Gastrocnemius medialis (tissue), 4 donors: Measurements from ENCODE around the gene SIAH1. TPM values are rescaled to one million over a fixed set of nuclear protein-coding genes. Genes with fewer than 3 reads are reported as not detected.
"Not testable (repeated sequence)": the region's sequence is repeated elsewhere in the genome, so short reads cannot be mapped to it uniquely, and the experiment has no call there.

Experiments used
- ATAC-seq, 2 donors: fragments of 150-250 bp; one replicate each; pipeline ENCODE4 v1.9.1; 2016
- DNase-seq, 2 donors: peaks; one replicate each; pipeline ENCODE4 v3.0.0-alpha.2; 2019
- H3K27ac ChIP-seq, 4 donors: fragments of 200-600 bp; sonication (generic); 1 replicate in 1 of 4; 2 replicates in 3 of 4; pipeline ENCODE4 v1.5.1; 2016 to 2018; ENCODE audit warnings: mild to moderate bottlenecking in 2 of 4, moderate library complexity in 1 of 4
- H3K27me3 ChIP-seq, 3 donors: fragments of 200-600 bp; sonication (generic) in 2 of 3; 1 replicate in 1 of 3; 2 replicates in 2 of 3; pipeline versions ENCODE4 v1.5.1 to v1.6.0; 2016 to 2019; ENCODE audit warnings: mild to moderate bottlenecking in 1 of 3, moderate library complexity in 1 of 3
- H3K36me3 ChIP-seq, 2 donors: fragments of 200-600 bp; sonication (generic) in 1 of 2; one replicate each; pipeline ENCODE4 v1.5.1; 2017 to 2018
- H3K4me1 ChIP-seq, 2 donors: fragments of 200-600 bp; sonication (generic) in 1 of 2; one replicate each; pipeline ENCODE4 v1.5.1; 2016 to 2017; ENCODE audit warnings: mild to moderate bottlenecking in 2 of 2
- H3K4me3 ChIP-seq, 4 donors: fragments of 200-600 bp; sonication (generic) in 3 of 4; 1 replicate in 1 of 4; 2 replicates in 3 of 4; pipeline ENCODE4 v1.5.1; 2016 to 2019; ENCODE audit warnings: mild to moderate bottlenecking in 2 of 4
- H3K9me3 ChIP-seq, 3 donors: fragments of 200-600 bp; sonication (generic) in 2 of 3; 1 replicate in 1 of 3; 2 replicates in 2 of 3; pipeline ENCODE4 v1.5.1; 2016 to 2019
- CTCF ChIP-seq, 5 experiments: fragments of 450-650 bp in 3 of 5; fragments of 200-600 bp in 2 of 5; sonication (generic) in 2 of 5; IDR thresholded peaks in 4 of 5; conservative IDR thresholded peaks in 1 of 5; 1 replicate in 4 of 5; 2 replicates in 1 of 5; pipeline ENCODE4 v1.5.1; 2016 to 2019; ENCODE audit warnings: antibody characterized with exemption in 5 of 5, mild to moderate bottlenecking in 3 of 5, moderate library complexity in 3 of 5
- POLR2A ChIP-seq, 2 donors: fragments of 450-650 bp; IDR thresholded peaks; one replicate each; pipeline ENCODE4 v1.6.1; 2017; ENCODE audit warnings: antibody characterized with exemption in 2 of 2, mild to moderate bottlenecking in 2 of 2, moderate library complexity in 2 of 2
- in situ Hi-C, 4 donors: fragments of 200-750 bp; cut with MboI; loops; one replicate each; pipeline versions ENCODE4 v1.15.0 to v1.8.0; 2017; ENCODE audit warnings: low sequenced_read_pairs in 4 of 4
- intact Hi-C: fragments of 100-400 bp; cut with DNase I; formaldehyde crosslinking; loops from one replicate; pipeline ENCODE4 v1.15.1; 2023; ENCODE audit warnings: low total_unique reads
- total RNA-seq, 4 donors: library from RNA; depleted of rRNA; stranded (reverse); fragments of >200 nt; gene quantifications; one replicate each; pipeline versions ENCODE4 v1.1.0 to v1.2.3, GENCODE V29; 2016

The SIAH1 gene
- total RNA-seq, 4 donors from 2014 or later = 19.9 to 21.0 (median 20.1) TPM

GRCh38 chr16:48372744-48373143, 12.5 kb downstream of the SIAH1 start:
- H3K27me3 ChIP-seq = no peaks in the 10 kb centered on the region
- H3K4me3 ChIP-seq = no peak overlapping the region
- peak overlapping the region in 3 of 4 donors; percentile 31 to 45 (median 35) for H3K27ac ChIP-seq
- H3K9me3 ChIP-seq = no peaks in the 10 kb centered on the region
- H3K36me3 ChIP-seq = no peaks in the 10 kb centered on the region
- peaks cover 65 to 84% of the 10 kb centered on the region in 2 donors for H3K4me1 ChIP-seq
- TF ChIP-seq POLR2A (IDR thresholded peaks at IDR 0.05) (no peak), CTCF (IDR thresholded peaks at IDR 0.05 in 4 of 5, conservative IDR thresholded peaks at IDR 0.05 in 1 of 5) (no peak)
- ATAC-seq (no peak), DNase-seq (no peak)
- intact Hi-C loops = no loop called here
- in situ Hi-C loops = no loop called here

GRCh38 chr16:48371393-48371780, 13.8 kb downstream of the SIAH1 start:
- intact Hi-C loops (no loop called here), in situ Hi-C loops (no loop called here)

GRCh38 chr16:48370668-48371392, 14.4 kb downstream of the SIAH1 start:
- ATAC-seq, H3K9me3 ChIP-seq, H3K27me3 ChIP-seq, DNase-seq, intact Hi-C loops, in situ Hi-C loops, H3K4me3 ChIP-seq, H3K36me3 ChIP-seq: not testable (repeated sequence)
- Histone ChIP-seq H3K4me1 (peaks cover 63 to 77% of the 10 kb centered on the region in 2 donors), H3K27ac (peak overlapping the region in 1 of 4 donors; percentile 4)

More at GRCh38 chr16:48371393-48371780, 13.8 kb downstream of the SIAH1 start:
- ATAC-seq = no peak
- no peak for DNase-seq
- Histone ChIP-seq H3K27me3 (no peaks in the 10 kb centered on the region), H3K4me3 (no peak overlapping the region), H3K27ac (peak overlapping the region in 1 of 4 donors; percentile 4), H3K9me3 (no peaks in the 10 kb centered on the region), H3K4me1 (peaks cover 67 to 82% of the 10 kb centered on the region in 2 donors), H3K36me3 (no peaks in the 10 kb centered on the region)
- TF ChIP-seq CTCF (IDR thresholded peaks at IDR 0.05 in 4 of 5, conservative IDR thresholded peaks at IDR 0.05 in 1 of 5) (no peak), POLR2A (IDR thresholded peaks at IDR 0.05) (no peak)

GRCh38 chr16:48370229-48370628, 15.0 kb downstream of the SIAH1 start:
- H3K36me3 ChIP-seq = no peaks in the 10 kb centered on the region
- no peak for ATAC-seq
- TF ChIP-seq CTCF (IDR thresholded peaks at IDR 0.05 in 4 of 5, conservative IDR thresholded peaks at IDR 0.05 in 1 of 5) (no peak), POLR2A (IDR thresholded peaks at IDR 0.05) (no peak)
- intact Hi-C loops (no loop called here), in situ Hi-C loops (no loop called here)
- no peak overlapping the region for H3K4me3 ChIP-seq
- DNase-seq = no peak
- H3K27ac ChIP-seq = peak overlapping the region in 1 of 4 donors; percentile 14
- H3K4me1 ChIP-seq = peaks cover 62 to 76% of the 10 kb centered on the region in 2 donors
- no peaks in the 10 kb centered on the region for H3K9me3 ChIP-seq
- no peaks in the 10 kb centered on the region for H3K27me3 ChIP-seq

- DNase-seq (no peak), ATAC-seq (no peak)
- Histone ChIP-seq H3K9me3 (no peaks in the 10 kb centered on the region), H3K36me3 (no peaks in the 10 kb centered on the region), H3K4me1 (peaks cover 62 to 76% of the 10 kb centered on the region in 2 donors), H3K27me3 (no peaks in the 10 kb centered on the region), H3K27ac (peak overlapping the region in 1 of 4 donors; percentile 14), H3K4me3 (no peak overlapping the region)
- intact Hi-C loops = loop anchor here (10.0 kb wide), 1 partner anchor 85 kb away; no protein-coding TSS in a partner anchor
- in situ Hi-C loops = no loop called here
- no peak for TF ChIP-seq POLR2A (IDR thresholded peaks at IDR 0.05)
- no peak for TF ChIP-seq CTCF (IDR thresholded peaks at IDR 0.05 in 4 of 5, conservative IDR thresholded peaks at IDR 0.05 in 1 of 5)
Observed at GRCh38 chr16:48369765-48370164, 15.4 kb downstream of the SIAH1 start.
